ENCODE measurements around the gene HOXA3. TPM values are rescaled to one million over a fixed set of nuclear protein-coding genes. Genes with fewer than 3 reads are reported as not detected.

HOXA3 gene
- total and polyA plus RNA-seq, 9 of the 15 experiments (the other 6 are each of a cell fraction or from before 2014, with no cell fraction given) = 0.04 to 0.13 TPM; not detected in 7

DNA sequence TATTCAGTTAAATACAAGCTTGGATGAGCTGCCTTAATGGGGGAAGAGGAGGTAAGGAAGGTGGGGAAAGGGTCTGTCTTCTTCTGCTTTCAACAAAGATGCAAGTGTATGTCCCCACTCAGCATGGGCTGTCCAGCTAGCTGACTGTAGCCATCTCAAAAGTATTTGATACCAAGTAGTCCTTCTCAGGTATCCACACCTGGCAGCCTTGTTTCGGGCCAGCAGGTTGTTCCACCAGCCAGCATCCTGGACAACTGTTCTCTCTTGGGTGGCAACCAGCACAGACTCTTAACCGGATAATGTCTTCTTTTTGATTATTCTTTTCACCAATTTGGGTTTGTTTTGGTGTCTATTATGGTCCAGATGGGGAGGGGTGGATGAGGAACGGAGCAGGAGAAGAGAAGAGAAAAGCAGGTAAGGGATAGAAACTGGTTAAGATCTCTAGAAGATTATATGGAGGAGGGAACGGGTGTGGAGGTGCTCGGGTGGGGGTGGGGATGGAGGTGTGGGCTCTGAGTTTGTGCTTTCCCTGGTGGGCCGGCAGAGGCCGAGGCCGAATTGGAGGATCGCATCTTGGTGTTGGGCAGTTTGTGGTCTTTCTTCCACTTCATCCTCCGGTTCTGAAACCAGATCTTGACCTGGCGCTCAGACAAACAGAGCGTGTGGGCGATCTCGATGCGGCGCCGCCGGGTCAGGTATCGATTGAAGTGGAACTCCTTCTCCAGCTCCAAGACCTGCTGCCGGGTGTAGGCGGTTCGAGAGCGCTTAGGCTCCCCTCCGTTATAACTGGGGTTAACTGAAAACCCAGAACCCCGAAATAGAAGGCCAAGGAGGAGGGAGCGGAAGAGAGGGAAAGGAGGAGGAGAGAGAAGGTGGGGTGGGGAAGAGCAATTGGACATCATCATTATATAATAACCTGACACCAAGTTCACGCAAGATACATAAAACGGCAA lies 23.3 kb downstream of the HOXA3 start:
- no peak overlapping the region for H3K27ac ChIP-seq (ENCODE audit: extremely low read depth, low read depth, low read length)
- H3K27me3 ChIP-seq (ENCODE audit: control insufficient read depth in 2 of 2, insufficient read depth in 2 of 2, low read length in 2 of 2) = peaks cover 14 to 38% of the 10 kb centered on the region in 2 experiments
- no peaks in the 10 kb centered on the region; the same call in 1 of the 2 replicates for H4K20me1 ChIP-seq (replicated peaks; ENCODE audit: control insufficient read depth, insufficient read depth, low read length)
- H3K36me3 ChIP-seq (ENCODE audit: control insufficient read depth, insufficient read depth, low read length) = no peaks in the 10 kb centered on the region
- FAIRE-seq = no peak
- H2AFZ ChIP-seq (ENCODE audit: low read depth, low read length) = no peak overlapping the region
- CTCF ChIA-PET (ENCODE audit: low intra/inter-chr PET ratio) = no interaction called here
- H3K9ac ChIP-seq (ENCODE audit: insufficient read depth in 1 of 2, low read depth in 2 of 2, low read length in 2 of 2) = no peak overlapping the region
- TF ChIP-seq TAF1 (IDR thresholded peaks at IDR 0.05; ENCODE audit: control insufficient read depth, extremely low read depth, insufficient read depth, low read length, severe bottlenecking) = no peak
- no peak for TF ChIP-seq SIN3A (IDR thresholded peaks at IDR 0.05; ENCODE audit: borderline replicate concordance in 2 of 2, control insufficient read depth in 1 of 2, low read depth in 2 of 2, low read length in 2 of 2)
- no peak for TF ChIP-seq TEAD1 (CRISPR knock-in tag; IDR thresholded peaks at IDR 0.05)
- TF ChIP-seq, protein P1, sequence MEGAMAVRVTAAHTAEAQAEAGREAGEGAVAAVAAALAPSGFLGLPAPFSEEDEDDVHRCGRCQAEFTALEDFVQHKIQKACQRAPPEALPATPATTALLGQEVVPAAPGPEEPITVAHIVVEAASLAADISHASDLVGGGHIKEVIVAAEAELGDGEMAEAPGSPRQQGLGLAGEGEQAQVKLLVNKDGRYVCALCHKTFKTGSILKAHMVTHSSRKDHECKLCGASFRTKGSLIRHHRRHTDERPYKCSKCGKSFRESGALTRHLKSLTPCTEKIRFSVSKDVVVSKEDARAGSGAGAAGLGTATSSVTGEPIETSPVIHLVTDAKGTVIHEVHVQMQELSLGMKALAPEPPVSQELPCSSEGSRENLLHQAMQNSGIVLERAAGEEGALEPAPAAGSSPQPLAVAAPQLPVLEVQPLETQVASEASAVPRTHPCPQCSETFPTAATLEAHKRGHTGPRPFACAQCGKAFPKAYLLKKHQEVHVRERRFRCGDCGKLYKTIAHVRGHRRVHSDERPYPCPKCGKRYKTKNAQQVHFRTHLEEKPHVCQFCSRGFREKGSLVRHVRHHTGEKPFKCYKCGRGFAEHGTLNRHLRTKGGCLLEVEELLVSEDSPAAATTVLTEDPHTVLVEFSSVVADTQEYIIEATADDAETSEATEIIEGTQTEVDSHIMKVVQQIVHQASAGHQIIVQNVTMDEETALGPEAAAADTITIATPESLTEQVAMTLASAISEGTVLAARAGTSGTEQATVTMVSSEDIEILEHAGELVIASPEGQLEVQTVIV (CRISPR knock-in tag; IDR thresholded peaks at IDR 0.05; ENCODE audit: borderline replicate concordance) = no peak
- TF ChIP-seq STAT5A (IDR thresholded peaks at IDR 0.05; ENCODE audit: borderline replicate concordance, low read length) = no peak
- no peak for TF ChIP-seq SIX5 (IDR thresholded peaks at IDR 0.05; ENCODE audit: borderline replicate concordance in 1 of 2, insufficient read depth in 1 of 2, low read depth in 1 of 2, low read length in 2 of 2)
- no peak for TF ChIP-seq SAFB (IDR thresholded peaks at IDR 0.05; ENCODE audit: borderline replicate concordance, low read depth, low read length)
- BruUV-seq (replicated peaks) = no TSS peak
- DNase-seq (ENCODE audit: extremely low read depth in 1 of 4, low spot score in 3 of 4) = no peak
- H3K4me3 ChIP-seq = no peak overlapping the region
- 13% methylated on average over 18 of the region's 28 CpGs for WGBS (ENCODE audit: insufficient coverage, low coverage, missing lambda C conversion rate)
- no peak for ATAC-seq
- no peaks in the 10 kb centered on the region for H3K9me1 ChIP-seq (ENCODE audit: control insufficient read depth, insufficient read depth, low read length)
- intact Hi-C loops (cut with micrococcal nuclease) = no loop called here
- POLR2A ChIA-PET = no interaction called here
- H3K79me2 ChIP-seq (ENCODE audit: control insufficient read depth, insufficient read depth, low read length) = no peaks in the 10 kb centered on the region
- in situ Hi-C loops (cut with MboI) = loop anchor here (5.0 kb wide), 1 partner anchor 52 kb away; no protein-coding TSS in a partner anchor
- H3K4me1 ChIP-seq (replicated peaks in 1 of 2; ENCODE audit: control insufficient read depth in 2 of 2, insufficient read depth in 2 of 2, low read length in 2 of 2) = no peaks in the 10 kb centered on the region
- no peak overlapping the region for H3K4me2 ChIP-seq (ENCODE audit: insufficient read depth, low read length)
- no peaks in the 10 kb centered on the region for H3K9me3 ChIP-seq (replicated peaks; ENCODE audit: control insufficient read depth, insufficient read depth, low read depth, low read length)

Data from K562 (cell line).